ENCODE measurements around the gene SPHK2.

GRCh38 chr19:48670699-48671445, 51.6 kb downstream of the SPHK2 start:
- TF ChIP-seq, protein P1, sequence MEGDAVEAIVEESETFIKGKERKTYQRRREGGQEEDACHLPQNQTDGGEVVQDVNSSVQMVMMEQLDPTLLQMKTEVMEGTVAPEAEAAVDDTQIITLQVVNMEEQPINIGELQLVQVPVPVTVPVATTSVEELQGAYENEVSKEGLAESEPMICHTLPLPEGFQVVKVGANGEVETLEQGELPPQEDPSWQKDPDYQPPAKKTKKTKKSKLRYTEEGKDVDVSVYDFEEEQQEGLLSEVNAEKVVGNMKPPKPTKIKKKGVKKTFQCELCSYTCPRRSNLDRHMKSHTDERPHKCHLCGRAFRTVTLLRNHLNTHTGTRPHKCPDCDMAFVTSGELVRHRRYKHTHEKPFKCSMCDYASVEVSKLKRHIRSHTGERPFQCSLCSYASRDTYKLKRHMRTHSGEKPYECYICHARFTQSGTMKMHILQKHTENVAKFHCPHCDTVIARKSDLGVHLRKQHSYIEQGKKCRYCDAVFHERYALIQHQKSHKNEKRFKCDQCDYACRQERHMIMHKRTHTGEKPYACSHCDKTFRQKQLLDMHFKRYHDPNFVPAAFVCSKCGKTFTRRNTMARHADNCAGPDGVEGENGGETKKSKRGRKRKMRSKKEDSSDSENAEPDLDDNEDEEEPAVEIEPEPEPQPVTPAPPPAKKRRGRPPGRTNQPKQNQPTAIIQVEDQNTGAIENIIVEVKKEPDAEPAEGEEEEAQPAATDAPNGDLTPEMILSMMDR (IDR thresholded peaks at IDR 0.05; ENCODE audit: low read depth, low read length), result no peak
- no peak for TF ChIP-seq EZH2phosphoT487 (IDR thresholded peaks at IDR 0.05; ENCODE audit: low read depth)
